Osteoblast (primary cell): ENCODE measurements around the gene LRRC2. TPM values are rescaled to one million over a fixed set of nuclear protein-coding genes. Genes with fewer than 3 reads are reported as not detected.

Source experiments
- DNase-seq: peaks from one replicate; pipeline ENCODE4 v3.0.0; 2011; ENCODE audit warnings: low spot score, mixed read lengths; ENCODE audit not compliant: insufficient read length; ENCODE audit errors: missing footprints
- H2AFZ ChIP-seq: 2 replicates; pipeline ENCODE4 v1.6.0; 2011; ENCODE audit warnings: mild to moderate bottlenecking, low read length
- H3K27ac ChIP-seq: 2 replicates; pipeline ENCODE4 v1.5.1; 2011; ENCODE audit warnings: mild to moderate bottlenecking, low read depth, low read length, moderate library complexity
- H3K27me3 ChIP-seq: 2 replicates; pipeline ENCODE4 v1.6.0; 2012; ENCODE audit warnings: mild to moderate bottlenecking, control low read depth, inconsistent platforms, low read length, moderate library complexity; ENCODE audit not compliant: insufficient read depth
- H3K36me3 ChIP-seq: 2 replicates; pipeline ENCODE4 v1.5.1; 2011; ENCODE audit warnings: mild to moderate bottlenecking, low read length, control low read depth, moderate library complexity; ENCODE audit not compliant: insufficient read depth
- H3K4me1 ChIP-seq: 2 replicates; pipeline ENCODE4 v1.5.1; 2011; ENCODE audit warnings: mild to moderate bottlenecking, low read length, control low read depth, moderate library complexity; ENCODE audit not compliant: insufficient read depth
- H3K4me2 ChIP-seq: 2 replicates; pipeline ENCODE4 v1.6.0; 2011; ENCODE audit warnings: mild to moderate bottlenecking, low read length; ENCODE audit not compliant: insufficient read depth
- H3K4me3 ChIP-seq: fragments of 200-600 bp; sonication (generic); 3 replicates; pipeline ENCODE4 v1.5.1; 2012; ENCODE audit warnings: mild to moderate bottlenecking, low read length, inconsistent platforms; ENCODE audit not compliant: insufficient read depth
- H3K79me2 ChIP-seq: 2 replicates; pipeline ENCODE4 v1.6.0; 2012; ENCODE audit warnings: mild to moderate bottlenecking, low read length, control low read depth, inconsistent platforms; ENCODE audit not compliant: insufficient read depth
- H3K9me3 ChIP-seq: 2 replicates; pipeline ENCODE4 v1.5.1; 2011; ENCODE audit warnings: low read depth, low read length, control low read depth
- H4K20me1 ChIP-seq: 2 replicates; pipeline ENCODE4 v1.6.0; 2012; ENCODE audit warnings: mild to moderate bottlenecking, low read length, control low read depth; ENCODE audit not compliant: insufficient read depth
- total RNA-seq: library from RNA; depleted of rRNA; stranded (reverse); fragments of >200 nt; gene quantifications from 2 replicates; pipeline ENCODE4 v1.2.3, GENCODE V29; 2012
- TF ChIP-seq, protein P1 (sequence below): IDR thresholded peaks from 2 replicates; pipeline ENCODE4 v1.5.1; 2011; ENCODE audit warnings: mild to moderate bottlenecking, low read depth, low read length, moderate library complexity; ENCODE audit errors: extremely low read depth

Gene LRRC2
- total RNA-seq, 1 donor: 5.1 TPM

DNA sequence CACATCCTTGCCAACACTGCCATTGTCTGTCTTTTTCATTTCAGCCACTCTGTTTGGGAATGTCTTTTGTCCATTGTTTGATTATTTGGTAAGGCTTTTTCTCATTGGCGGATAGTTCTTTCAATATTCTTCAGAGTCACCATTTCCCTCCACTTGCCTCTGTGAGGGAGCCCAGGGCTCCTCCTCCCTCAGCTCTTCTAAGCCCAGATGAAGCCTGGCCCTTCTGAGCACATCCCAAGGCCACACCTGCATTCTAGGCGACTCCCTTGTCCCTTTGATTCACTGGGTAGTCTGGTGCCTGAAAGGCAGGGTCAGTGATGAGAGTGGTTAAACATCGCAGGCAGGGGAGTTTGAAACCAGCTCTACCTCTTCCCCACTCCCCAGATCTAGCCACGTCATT lies 89.0 kb downstream of the LRRC2 start:
- H3K27ac ChIP-seq: no peak overlapping the region
- no peaks in the 10 kb centered on the region for H3K79me2 ChIP-seq
- H3K27me3 ChIP-seq: peaks cover 69% of the 10 kb centered on the region
- peaks cover 2% of the 10 kb centered on the region for H3K9me3 ChIP-seq
- no peaks in the 10 kb centered on the region for H3K36me3 ChIP-seq
- H2AFZ ChIP-seq: no peak overlapping the region
- H3K4me3 ChIP-seq: no peak overlapping the region
- no peaks in the 10 kb centered on the region for H4K20me1 ChIP-seq
- TF ChIP-seq, protein P1, sequence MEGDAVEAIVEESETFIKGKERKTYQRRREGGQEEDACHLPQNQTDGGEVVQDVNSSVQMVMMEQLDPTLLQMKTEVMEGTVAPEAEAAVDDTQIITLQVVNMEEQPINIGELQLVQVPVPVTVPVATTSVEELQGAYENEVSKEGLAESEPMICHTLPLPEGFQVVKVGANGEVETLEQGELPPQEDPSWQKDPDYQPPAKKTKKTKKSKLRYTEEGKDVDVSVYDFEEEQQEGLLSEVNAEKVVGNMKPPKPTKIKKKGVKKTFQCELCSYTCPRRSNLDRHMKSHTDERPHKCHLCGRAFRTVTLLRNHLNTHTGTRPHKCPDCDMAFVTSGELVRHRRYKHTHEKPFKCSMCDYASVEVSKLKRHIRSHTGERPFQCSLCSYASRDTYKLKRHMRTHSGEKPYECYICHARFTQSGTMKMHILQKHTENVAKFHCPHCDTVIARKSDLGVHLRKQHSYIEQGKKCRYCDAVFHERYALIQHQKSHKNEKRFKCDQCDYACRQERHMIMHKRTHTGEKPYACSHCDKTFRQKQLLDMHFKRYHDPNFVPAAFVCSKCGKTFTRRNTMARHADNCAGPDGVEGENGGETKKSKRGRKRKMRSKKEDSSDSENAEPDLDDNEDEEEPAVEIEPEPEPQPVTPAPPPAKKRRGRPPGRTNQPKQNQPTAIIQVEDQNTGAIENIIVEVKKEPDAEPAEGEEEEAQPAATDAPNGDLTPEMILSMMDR: no peak
- H3K4me1 ChIP-seq: no peaks in the 10 kb centered on the region
- DNase-seq: no peak
- no peak overlapping the region for H3K4me2 ChIP-seq

DNA sequence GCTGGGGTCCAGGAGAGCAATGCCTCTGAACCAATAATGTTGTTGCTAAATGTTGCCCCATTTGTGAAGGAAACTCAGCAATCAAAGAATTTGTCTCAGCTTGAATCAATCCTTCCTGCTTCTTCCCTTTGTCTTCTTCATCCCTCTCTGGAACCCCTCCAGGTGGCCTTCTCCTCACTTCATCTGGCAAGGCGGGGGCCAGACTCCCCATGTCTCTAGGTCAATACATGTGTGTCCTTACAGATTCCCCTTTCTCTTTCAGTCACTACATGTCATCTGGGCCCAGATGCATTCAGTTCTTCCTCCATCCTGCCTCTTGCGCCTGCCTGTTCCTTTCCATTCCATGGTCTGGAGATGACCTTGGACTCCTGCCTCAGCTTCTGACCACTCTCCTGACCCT lies 93.4 kb downstream of the LRRC2 start:
- Histone ChIP-seq H3K9me3 (peaks cover 2% of the 10 kb centered on the region), H3K4me2 (no peak overlapping the region), H3K79me2 (no peaks in the 10 kb centered on the region), H3K27me3 (peaks cover 52% of the 10 kb centered on the region), H3K4me3 (no peak overlapping the region), H4K20me1 (no peaks in the 10 kb centered on the region), H2AFZ (no peak overlapping the region), H3K27ac (no peak overlapping the region), H3K4me1 (no peaks in the 10 kb centered on the region), H3K36me3 (no peaks in the 10 kb centered on the region)
- TF ChIP-seq, protein P1: no peak
- no peak for DNase-seq

DNA sequence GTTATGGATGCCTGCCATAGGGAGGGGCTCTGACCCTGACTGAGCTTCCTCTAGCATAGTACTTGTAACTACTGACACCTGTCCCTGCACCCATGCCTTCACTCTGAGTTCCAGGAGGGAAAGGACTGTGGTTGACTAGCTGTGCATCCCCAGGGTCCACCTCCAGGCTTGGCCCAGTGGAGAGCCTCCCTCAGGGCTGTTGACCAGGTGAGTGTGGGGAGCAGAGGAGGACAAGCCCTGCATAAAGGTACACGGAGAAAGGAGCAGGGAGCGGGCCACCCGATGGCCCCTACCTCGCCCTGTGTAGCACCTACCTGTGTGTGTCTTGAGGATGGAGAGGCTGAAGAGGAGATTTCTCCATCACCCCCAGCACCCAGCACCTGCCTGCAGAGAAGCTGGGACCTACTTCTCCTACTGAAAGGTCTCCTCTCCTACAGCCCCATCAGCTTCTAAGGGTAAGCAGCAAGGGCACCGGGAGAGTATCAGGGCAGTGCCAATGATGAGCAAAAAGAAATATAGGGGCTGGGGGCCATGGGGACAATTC lies 94.7 kb downstream of the LRRC2 start:
- no peak for DNase-seq
- no peak overlapping the region for H2AFZ ChIP-seq
- TF ChIP-seq, protein P1: no peak
- no peaks in the 10 kb centered on the region for H4K20me1 ChIP-seq
- H3K4me2 ChIP-seq: no peak overlapping the region
- H3K36me3 ChIP-seq: no peaks in the 10 kb centered on the region
- no peaks in the 10 kb centered on the region for H3K4me1 ChIP-seq
- H3K9me3 ChIP-seq: peaks cover 2% of the 10 kb centered on the region
- peaks cover 47% of the 10 kb centered on the region for H3K27me3 ChIP-seq
- no peaks in the 10 kb centered on the region for H3K79me2 ChIP-seq
- no peak overlapping the region for H3K27ac ChIP-seq
- no peak overlapping the region for H3K4me3 ChIP-seq

DNA sequence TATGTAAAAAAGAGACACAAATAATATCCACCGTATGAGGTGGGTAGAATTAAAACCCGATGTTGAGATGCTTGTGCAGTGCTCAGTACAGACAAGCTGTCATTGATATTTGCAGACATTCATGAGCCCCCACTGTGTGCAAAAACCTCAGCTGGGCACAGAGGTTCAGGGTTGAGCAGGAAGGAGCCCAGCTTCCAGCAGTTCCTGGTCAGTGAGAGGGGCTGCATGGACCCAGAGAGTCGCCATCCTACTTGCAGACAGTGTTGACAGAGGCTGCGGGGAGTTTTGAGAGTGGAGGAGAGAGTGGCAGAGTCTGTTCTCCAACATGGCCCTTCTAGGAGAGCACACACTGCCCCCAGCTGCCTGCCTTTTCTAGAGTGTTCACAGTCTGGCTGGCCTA lies 95.3 kb downstream of the LRRC2 start:
- no peak for DNase-seq
- Histone ChIP-seq H3K27me3 (peaks cover 47% of the 10 kb centered on the region), H3K4me1 (no peaks in the 10 kb centered on the region), H2AFZ (no peak overlapping the region), H3K4me2 (no peak overlapping the region), H4K20me1 (no peaks in the 10 kb centered on the region), H3K79me2 (no peaks in the 10 kb centered on the region), H3K9me3 (peaks cover 2% of the 10 kb centered on the region), H3K36me3 (no peaks in the 10 kb centered on the region), H3K27ac (no peak overlapping the region), H3K4me3 (no peak overlapping the region)
- TF ChIP-seq, protein P1: no peak
